HG02763 (cell line): ENCODE results near the gene AGRN.
"Not testable (repeated sequence)": the region's sequence is repeated elsewhere in the genome, so short reads cannot be mapped to it uniquely, and the experiment has no call there.

Experiments
- ATAC-seq: cut with Tn5 transposase; IDR thresholded peaks from one replicate; pipeline ENCODE4 v1.9.1; 2021; ENCODE audit warnings: mild to moderate bottlenecking, moderate library complexity; ENCODE audit not compliant: unreplicated experiment

The AGRN gene

GRCh38 chr1:1018321-1018685 is 1.6 kb upstream of the AGRN start:
- not testable (repeated sequence) for ATAC-seq

- peak; percentile 73 for ATAC-seq
These were observed 559 bp upstream of the AGRN start for GRCh38 chr1:1019122-1019999.

- no peak for ATAC-seq
These were observed 592 bp downstream of the AGRN start for GRCh38 chr1:1020415-1021009.

- ATAC-seq: no peak
These were observed 1.3 kb downstream of the AGRN start for GRCh38 chr1:1021010-1021919.

- ATAC-seq: no peak
These were observed 2.0 kb downstream of the AGRN start for GRCh38 chr1:1021920-1022259.

GRCh38 chr1:1022302-1023009 is 2.5 kb downstream of the AGRN start:
- no peak for ATAC-seq

GRCh38 chr1:1023700-1024099 is 3.8 kb downstream of the AGRN start:
- ATAC-seq: no peak

- no peak for ATAC-seq
These were observed 4.3 kb downstream of the AGRN start for GRCh38 chr1:1024149-1024770.

- no peak for ATAC-seq
These were observed 5.1 kb downstream of the AGRN start for GRCh38 chr1:1024771-1025699.

- ATAC-seq: no peak
These were observed 5.8 kb downstream of the AGRN start for GRCh38 chr1:1025730-1026129.

- no peak for ATAC-seq
These were observed 6.9 kb downstream of the AGRN start for GRCh38 chr1:1026599-1027413.

GRCh38 chr1:1027791-1028190 is 7.9 kb downstream of the AGRN start:
- no peak for ATAC-seq

- ATAC-seq: not testable (repeated sequence)
These were observed 11.1 kb downstream of the AGRN start for GRCh38 chr1:1030867-1031658.

- ATAC-seq: no peak
These were observed 11.8 kb downstream of the AGRN start for GRCh38 chr1:1031659-1032235.

GRCh38 chr1:1032424-1032823 is 12.5 kb downstream of the AGRN start:
- peak; percentile 3 for ATAC-seq

- ATAC-seq: peak; percentile 86
These were observed 13.2 kb downstream of the AGRN start for GRCh38 chr1:1033009-1033587.
